SK-N-SH (cell line): ENCODE data around the gene TANC1. TPM values are rescaled to one million over a fixed set of nuclear protein-coding genes. Genes with fewer than 3 reads are reported as not detected.

ENCODE experiments used
- CTCF ChIA-PET: fragments of 300-600, 350-600 bp; formaldehyde crosslinking; extraction: SDS; loops from one replicate; lab custom pipeline; 2021; lab: Yijun Ruan, JAX
- POLR2A ChIA-PET: fragments of 350-600 bp; sonication (Branson Sonifier 250); formaldehyde crosslinking; extraction: SDS; loops from one replicate; lab custom pipeline; 2020; ENCODE audit warnings: antibody characterized with exemption, inconsistent platforms; lab: Yijun Ruan, JAX
- DNase-seq: peaks from one replicate; pipeline ENCODE4 v3.0.0; 2012
- H2AFZ ChIP-seq: fragments of 200-600 bp; sonication (generic); 2 replicates; pipeline ENCODE4 v1.8.1; 2016; ENCODE audit warnings: antibody characterized with exemption, mild to moderate bottlenecking, low read depth
- H3F3A ChIP-seq: fragments of 200-600 bp; sonication (generic); replicated peaks from 2 replicates; pipeline ENCODE3; 2016; ENCODE audit warnings: antibody characterized with exemption, mild to moderate bottlenecking; ENCODE audit not compliant: insufficient read depth
- H3K27ac ChIP-seq, 2 experiments: fragments of 200-500 bp in 1 of 2; fragments of 200-600 bp in 1 of 2; sonication (Bioruptor generic) in 1 of 2; sonication (generic), shearing (Covaris generic) in 1 of 2; 2 replicates each; pipeline versions ENCODE4 v1.5.1 to v1.6.1; 2014 to 2016; ENCODE audit warnings: low read depth in 2 of 2, inconsistent platforms in 1 of 2, low read length in 1 of 2, mild to moderate bottlenecking in 1 of 2, mixed read lengths in 1 of 2
- H3K27me3 ChIP-seq: fragments of 200-600 bp; sonication (generic), shearing (Covaris generic); 2 replicates; pipeline ENCODE4 v1.6.1; 2016; ENCODE audit warnings: mixed run types; ENCODE audit not compliant: insufficient read depth
- H3K36me3 ChIP-seq, 2 experiments: fragments of 200-500 bp in 1 of 2; fragments of 200-600 bp in 1 of 2; sonication (Bioruptor generic) in 1 of 2; sonication (generic) in 1 of 2; replicated peaks in 1 of 2; 2 replicates each; pipeline versions ENCODE3 to v1.5.1; 2014 to 2016; ENCODE audit warnings: low read length in 1 of 2, mild to moderate bottlenecking in 1 of 2; ENCODE audit not compliant: insufficient read depth in 2 of 2, control insufficient read depth in 1 of 2
- H3K4me1 ChIP-seq, 2 experiments: fragments of 200-500 bp in 1 of 2; fragments of 200-600 bp in 1 of 2; sonication (Bioruptor generic) in 1 of 2; sonication (generic), shearing (Covaris generic) in 1 of 2; 2 replicates each; pipeline versions ENCODE4 v1.5.1 to v1.6.1; 2014 to 2016; ENCODE audit warnings: low read depth in 1 of 2, low read length in 1 of 2, mixed run types in 1 of 2; ENCODE audit not compliant: insufficient read depth in 2 of 2, control insufficient read depth in 1 of 2
- H3K4me2 ChIP-seq: fragments of 200-600 bp; sonication (generic), shearing (Covaris generic); 2 replicates; pipeline ENCODE4 v1.6.1; 2017; ENCODE audit warnings: mixed run types
- H3K4me3 ChIP-seq, 2 experiments: fragments of 200-500 bp in 1 of 2; fragments of 200-600 bp in 1 of 2; sonication (Bioruptor generic) in 1 of 2; sonication (generic), shearing (Covaris generic) in 1 of 2; 2 replicates each; pipeline versions ENCODE4 v1.5.1 to v1.8.1; 2014 to 2016; ENCODE audit warnings: low read depth in 2 of 2, inconsistent platforms in 1 of 2, low read length in 1 of 2, mild to moderate bottlenecking in 1 of 2, mixed read lengths in 1 of 2, moderate library complexity in 1 of 2
- H3K79me2 ChIP-seq: fragments of 200-600 bp; sonication (generic); 2 replicates; pipeline ENCODE4 v1.8.1; 2017; ENCODE audit warnings: mild to moderate bottlenecking; ENCODE audit not compliant: insufficient read depth
- H3K9ac ChIP-seq: fragments of 200-600 bp; sonication (generic); 2 replicates; pipeline ENCODE4 v1.6.1; 2017; ENCODE audit warnings: mixed run types
- H3K9me2 ChIP-seq: fragments of 200-600 bp; sonication (generic); 2 replicates; pipeline ENCODE4 v1.6.1; 2017; ENCODE audit warnings: mixed run types
- H3K9me3 ChIP-seq: fragments of 200-600 bp; sonication (generic); 2 replicates; pipeline ENCODE4 v1.6.1; 2017; ENCODE audit warnings: mixed run types, mild to moderate bottlenecking, moderate library complexity
- H4K20me1 ChIP-seq: fragments of 200-600 bp; sonication (generic); 2 replicates; pipeline ENCODE4 v1.6.1; 2017; ENCODE audit warnings: mild to moderate bottlenecking, mixed run types; ENCODE audit not compliant: insufficient read depth
- ELF1 ChIP-seq: IDR thresholded peaks from 2 replicates; pipeline ENCODE4 v1.4.0; 2012
- EP300 ChIP-seq, 2 experiments: IDR thresholded peaks; 2 replicates each; pipeline versions ENCODE4 v1.4.0 to v1.6.1; 2012; ENCODE audit warnings: borderline replicate concordance in 1 of 2, low read depth in 1 of 2, low read length in 1 of 2
- FOSL2 ChIP-seq: IDR thresholded peaks from 2 replicates; pipeline ENCODE4 v1.4.0; 2012; ENCODE audit warnings: low read depth, mild to moderate bottlenecking, moderate library complexity, borderline replicate concordance
- FOXJ3 ChIP-seq: sonication (generic); formaldehyde crosslinking; IDR thresholded peaks from 2 replicates; pipeline ENCODE4 v1.5.1; 2020; ENCODE audit warnings: mild to moderate bottlenecking, missing genetic modification reagents
- FOXM1 ChIP-seq: IDR thresholded peaks from 2 replicates; pipeline ENCODE4 v1.4.0; 2012; ENCODE audit warnings: low read depth, mild to moderate bottlenecking
- GABPA ChIP-seq: IDR thresholded peaks from 2 replicates; pipeline ENCODE4 v1.4.0; 2012; ENCODE audit warnings: low read depth, mild to moderate bottlenecking
- JUND ChIP-seq: IDR thresholded peaks from 2 replicates; pipeline ENCODE4 v1.4.0; 2012
- NRF1 ChIP-seq: IDR thresholded peaks from 2 replicates; pipeline ENCODE4 v1.6.1; 2012; ENCODE audit warnings: low read depth, mild to moderate bottlenecking, low read length
- POLR2AphosphoS5 ChIP-seq: IDR thresholded peaks from 2 replicates; pipeline ENCODE4 v1.6.1; 2012; ENCODE audit warnings: low read depth, low read length
- RAD21 ChIP-seq: IDR thresholded peaks from 2 replicates; pipeline ENCODE4 v1.6.1; 2012; ENCODE audit warnings: mild to moderate bottlenecking, low read length
- RFX5 ChIP-seq: IDR thresholded peaks from 2 replicates; pipeline ENCODE4 v1.6.1; 2012; ENCODE audit warnings: mild to moderate bottlenecking, improper control_type of control experiment, low read length
- RXRA ChIP-seq: IDR thresholded peaks from 2 replicates; pipeline ENCODE4 v1.4.0; 2012; ENCODE audit warnings: low read depth, mild to moderate bottlenecking, borderline replicate concordance
- SIN3A ChIP-seq: IDR thresholded peaks from 2 replicates; pipeline ENCODE4 v1.6.1; 2012; ENCODE audit warnings: low read depth, mild to moderate bottlenecking, low read length, moderate library complexity, borderline replicate concordance
- SMC3 ChIP-seq: IDR thresholded peaks from 2 replicates; pipeline ENCODE4 v1.6.1; 2012; ENCODE audit warnings: low read depth, low read length, improper control_type of control experiment
- TAF1 ChIP-seq: IDR thresholded peaks from 2 replicates; pipeline ENCODE4 v1.6.1; 2012; ENCODE audit warnings: low read depth, mild to moderate bottlenecking, low read length, moderate library complexity, borderline replicate concordance
- TCF12 ChIP-seq: IDR thresholded peaks from 2 replicates; pipeline ENCODE4 v1.4.0; 2012
- TEAD4 ChIP-seq: IDR thresholded peaks from 2 replicates; pipeline ENCODE4 v1.4.0; 2012; ENCODE audit warnings: mild to moderate bottlenecking, borderline replicate concordance; ENCODE audit not compliant: insufficient read depth
- WGBS: methylation state at CpG from one replicate; pipeline ENCODE4 v1.1.6; 2017; ENCODE audit warnings: low lambda C conversion rate; 5-methylcytosine and 5-hydroxymethylcytosine counted together
- polyA plus RNA-seq, 3 experiments: library from polyadenylated mRNA; depleted of rRNA; stranded (reverse); fragments of >200 nt; gene quantifications; 2 replicates each; pipeline ENCODE4 v1.2.3, GENCODE V29; 2012
- TF ChIP-seq, protein P1 (sequence below): IDR thresholded peaks from 2 replicates; pipeline ENCODE4; 2012
- TF ChIP-seq, protein P2 (sequence below): IDR thresholded peaks from 2 replicates; pipeline ENCODE4 v1.4.0; 2012; ENCODE audit warnings: low read depth, borderline replicate concordance
- TF ChIP-seq, protein P3 (sequence below): fragments of 200-600 bp; sonication (generic); IDR thresholded peaks from 2 replicates; pipeline ENCODE4 v1.6.1; 2017; ENCODE audit warnings: antibody characterized with exemption, mild to moderate bottlenecking, moderate library complexity
- TF ChIP-seq, protein P4 (sequence below): fragments of 150-350 bp; IDR thresholded peaks from 2 replicates; pipeline ENCODE4 v1.6.1; 2016; ENCODE audit warnings: mild to moderate bottlenecking, low read depth, low read length

The TANC1 gene
- polyA plus RNA-seq, 1 of the 3 experiments (the other 2 are of a cell fraction), result 19.2 TPM

DNA sequence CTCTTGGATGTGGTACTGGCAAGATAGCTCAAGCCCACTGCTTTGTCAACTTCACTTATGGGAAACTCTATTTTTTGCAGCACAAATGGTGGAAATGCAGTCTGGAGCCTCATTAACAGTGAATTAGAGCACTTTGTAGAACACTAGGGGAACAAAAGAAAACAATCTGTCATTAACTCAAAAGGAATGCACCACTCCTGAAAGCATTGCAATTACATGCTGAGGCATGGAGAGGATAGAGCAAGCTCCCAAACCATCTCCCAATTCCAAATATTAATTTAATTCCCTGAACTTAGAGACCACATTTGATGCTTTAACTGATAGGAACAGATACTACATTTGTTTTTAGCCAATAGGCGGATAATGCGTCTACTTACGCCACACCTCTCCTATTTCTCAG lies 32.8 kb upstream of the TANC1 start:
- CTCF ChIA-PET, result interaction anchor here (1.6 kb wide), 1 partner anchor 183 kb away, joined by 5 read pairs; no protein-coding TSS in a partner anchor
- H3K9me3 ChIP-seq, result no peaks in the 10 kb centered on the region
- H3K4me3 ChIP-seq, result no peak overlapping the region
- no peak for TF ChIP-seq TAF1
- no peak for TF ChIP-seq RFX5
- no peak for TF ChIP-seq FOXJ3 (CRISPR knock-in tag)
- no peak for TF ChIP-seq TEAD4
- no peak overlapping the region for H3K9ac ChIP-seq
- WGBS, result 100% methylated on average over 3 of the region's 3 CpGs
- H3K9me2 ChIP-seq, result no peaks in the 10 kb centered on the region
- POLR2A ChIA-PET, result no interaction called here
- H3F3A ChIP-seq, result peaks cover 27% of the 10 kb centered on the region
- no peaks in the 10 kb centered on the region; the same call in 1 of the 2 replicates for H3K79me2 ChIP-seq
- H2AFZ ChIP-seq, result no peak overlapping the region
- peaks cover 0 to 4% of the 10 kb centered on the region in 2 experiments; a peak in 1 of 4 replicates for H3K4me1 ChIP-seq
- DNase-seq, result no peak
- H3K4me2 ChIP-seq, result no peak overlapping the region
- H4K20me1 ChIP-seq, result no peaks in the 10 kb centered on the region
- H3K27ac ChIP-seq, result no peak overlapping the region
- no peaks in the 10 kb centered on the region for H3K27me3 ChIP-seq
- H3K36me3 ChIP-seq, result no peaks in the 10 kb centered on the region

DNA sequence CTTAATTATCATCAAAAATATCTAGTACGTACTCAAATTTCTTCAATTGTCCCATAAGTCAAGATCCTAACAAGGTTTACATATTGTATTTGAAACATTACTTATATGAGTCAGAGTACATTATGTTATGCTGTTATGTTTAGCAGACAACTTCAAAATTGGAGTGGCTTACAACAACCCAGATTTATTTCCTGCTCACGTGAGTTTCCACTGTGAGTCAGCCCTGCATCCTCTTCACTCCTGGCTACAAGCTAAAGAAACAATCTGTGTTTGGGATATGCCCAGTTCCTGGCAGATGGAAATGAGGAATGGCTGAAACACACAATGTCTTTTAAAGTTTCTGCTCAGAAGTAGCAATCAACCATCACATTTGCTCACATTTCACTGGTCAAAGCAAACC lies 31.5 kb upstream of the TANC1 start:
- no peaks in the 10 kb centered on the region for H3K9me2 ChIP-seq
- no peak for DNase-seq
- ChIA-PET POLR2A (no interaction called here), CTCF (no interaction called here)
- no peak overlapping the region for H3K9ac ChIP-seq
- no peaks in the 10 kb centered on the region for H3K27me3 ChIP-seq
- H3K36me3 ChIP-seq, result no peaks in the 10 kb centered on the region
- no peaks in the 10 kb centered on the region; a peak in 1 of 4 replicates for H3K4me1 ChIP-seq
- H2AFZ ChIP-seq, result no peak overlapping the region
- peaks cover 19% of the 10 kb centered on the region for H3F3A ChIP-seq
- H3K27ac ChIP-seq, result peak overlapping the region; percentile 26 to 88; a peak in 3 of 4 replicates
- H3K4me3 ChIP-seq, result no peak overlapping the region
- 46% methylated on average over 2 of the region's 2 CpGs for WGBS
- H3K9me3 ChIP-seq, result no peaks in the 10 kb centered on the region
- no peaks in the 10 kb centered on the region; the same call in 1 of the 2 replicates for H3K79me2 ChIP-seq
- no peak overlapping the region for H3K4me2 ChIP-seq
- H4K20me1 ChIP-seq, result no peaks in the 10 kb centered on the region
- TF ChIP-seq, protein P1, sequence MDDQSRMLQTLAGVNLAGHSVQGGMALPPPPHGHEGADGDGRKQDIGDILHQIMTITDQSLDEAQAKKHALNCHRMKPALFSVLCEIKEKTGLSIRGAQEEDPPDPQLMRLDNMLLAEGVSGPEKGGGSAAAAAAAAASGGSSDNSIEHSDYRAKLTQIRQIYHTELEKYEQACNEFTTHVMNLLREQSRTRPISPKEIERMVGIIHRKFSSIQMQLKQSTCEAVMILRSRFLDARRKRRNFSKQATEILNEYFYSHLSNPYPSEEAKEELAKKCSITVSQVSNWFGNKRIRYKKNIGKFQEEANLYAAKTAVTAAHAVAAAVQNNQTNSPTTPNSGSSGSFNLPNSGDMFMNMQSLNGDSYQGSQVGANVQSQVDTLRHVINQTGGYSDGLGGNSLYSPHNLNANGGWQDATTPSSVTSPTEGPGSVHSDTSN, result peak; percentile 72
- TF ChIP-seq FOXM1 (peak; percentile 22; the same call in 1 of the 2 replicates), TEAD4 (no peak), RAD21 (no peak), FOSL2 (peak; percentile 64; the same call in 1 of the 2 replicates), ELF1 (no peak), TCF12 (peak; percentile 80), SMC3 (no peak), JUND (peak; percentile 69; the same call in 1 of the 2 replicates), NRF1 (no peak), SIN3A (no peak), POLR2AphosphoS5 (no peak; the same call in 1 of the 2 replicates), TAF1 (no peak), EP300 (IDR thresholded peaks at IDR 0.05; ENCODE audit: borderline replicate concordance in 1 of 2, low read depth in 1 of 2, low read length in 1 of 2) (peak in 1 of 2 experiments; percentile 47; a peak in 1 of 4 replicates), RXRA (peak; percentile 26; the same call in 1 of the 2 replicates), GABPA (no peak)
- TF ChIP-seq, protein P2, sequence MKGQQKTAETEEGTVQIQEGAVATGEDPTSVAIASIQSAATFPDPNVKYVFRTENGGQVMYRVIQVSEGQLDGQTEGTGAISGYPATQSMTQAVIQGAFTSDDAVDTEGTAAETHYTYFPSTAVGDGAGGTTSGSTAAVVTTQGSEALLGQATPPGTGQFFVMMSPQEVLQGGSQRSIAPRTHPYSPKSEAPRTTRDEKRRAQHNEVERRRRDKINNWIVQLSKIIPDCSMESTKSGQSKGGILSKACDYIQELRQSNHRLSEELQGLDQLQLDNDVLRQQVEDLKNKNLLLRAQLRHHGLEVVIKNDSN, result peak; percentile 65; the same call in 1 of the 2 replicates
- TF ChIP-seq, protein P3, sequence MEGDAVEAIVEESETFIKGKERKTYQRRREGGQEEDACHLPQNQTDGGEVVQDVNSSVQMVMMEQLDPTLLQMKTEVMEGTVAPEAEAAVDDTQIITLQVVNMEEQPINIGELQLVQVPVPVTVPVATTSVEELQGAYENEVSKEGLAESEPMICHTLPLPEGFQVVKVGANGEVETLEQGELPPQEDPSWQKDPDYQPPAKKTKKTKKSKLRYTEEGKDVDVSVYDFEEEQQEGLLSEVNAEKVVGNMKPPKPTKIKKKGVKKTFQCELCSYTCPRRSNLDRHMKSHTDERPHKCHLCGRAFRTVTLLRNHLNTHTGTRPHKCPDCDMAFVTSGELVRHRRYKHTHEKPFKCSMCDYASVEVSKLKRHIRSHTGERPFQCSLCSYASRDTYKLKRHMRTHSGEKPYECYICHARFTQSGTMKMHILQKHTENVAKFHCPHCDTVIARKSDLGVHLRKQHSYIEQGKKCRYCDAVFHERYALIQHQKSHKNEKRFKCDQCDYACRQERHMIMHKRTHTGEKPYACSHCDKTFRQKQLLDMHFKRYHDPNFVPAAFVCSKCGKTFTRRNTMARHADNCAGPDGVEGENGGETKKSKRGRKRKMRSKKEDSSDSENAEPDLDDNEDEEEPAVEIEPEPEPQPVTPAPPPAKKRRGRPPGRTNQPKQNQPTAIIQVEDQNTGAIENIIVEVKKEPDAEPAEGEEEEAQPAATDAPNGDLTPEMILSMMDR, result no peak
- TF ChIP-seq, protein P4, sequence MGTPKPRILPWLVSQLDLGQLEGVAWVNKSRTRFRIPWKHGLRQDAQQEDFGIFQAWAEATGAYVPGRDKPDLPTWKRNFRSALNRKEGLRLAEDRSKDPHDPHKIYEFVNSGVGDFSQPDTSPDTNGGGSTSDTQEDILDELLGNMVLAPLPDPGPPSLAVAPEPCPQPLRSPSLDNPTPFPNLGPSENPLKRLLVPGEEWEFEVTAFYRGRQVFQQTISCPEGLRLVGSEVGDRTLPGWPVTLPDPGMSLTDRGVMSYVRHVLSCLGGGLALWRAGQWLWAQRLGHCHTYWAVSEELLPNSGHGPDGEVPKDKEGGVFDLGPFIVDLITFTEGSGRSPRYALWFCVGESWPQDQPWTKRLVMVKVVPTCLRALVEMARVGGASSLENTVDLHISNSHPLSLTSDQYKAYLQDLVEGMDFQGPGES, result no peak
